Mesenchymal stem cell (in vitro differentiated cells and primary cell): ENCODE results near the gene RUNX1.

Experiments
- DNase-seq: peaks from one replicate; pipeline ENCODE4 v3.0.0-alpha.2; 2013
- H2AFZ ChIP-seq: one replicate; pipeline ENCODE4 v1.6.1; 2013; ENCODE audit warnings: low read depth, mild to moderate bottlenecking, control low read depth, inconsistent platforms, low read length, moderate library complexity
- H2AK5ac ChIP-seq: 2 replicates; pipeline ENCODE4 v1.6.1; 2013; ENCODE audit warnings: low read length, moderate library complexity, mild to moderate bottlenecking, inconsistent platforms; ENCODE audit not compliant: severe bottlenecking
- H2BK120ac ChIP-seq: one replicate; pipeline ENCODE4 v1.6.1; 2013; ENCODE audit warnings: low read depth, mild to moderate bottlenecking, inconsistent platforms, low read length, moderate library complexity
- H2BK12ac ChIP-seq, 2 experiments: one replicate each; pipeline ENCODE4 v1.6.1; 2013; ENCODE audit warnings: inconsistent platforms in 2 of 2, low read length in 2 of 2, mild to moderate bottlenecking in 2 of 2, moderate library complexity in 2 of 2, control low read depth in 1 of 2
- H2BK15ac ChIP-seq: one replicate; pipeline ENCODE4 v1.6.1; 2013; ENCODE audit warnings: mild to moderate bottlenecking, low read depth, inconsistent platforms; ENCODE audit not compliant: poor library complexity, severe bottlenecking
- H2BK5ac ChIP-seq: 2 replicates; pipeline ENCODE4 v1.6.1; 2013; ENCODE audit warnings: low read depth, mild to moderate bottlenecking, low read length, control low read depth, inconsistent platforms; ENCODE audit not compliant: poor library complexity, severe bottlenecking
- H3K14ac ChIP-seq, 2 experiments: one replicate each; pipeline ENCODE4 v1.6.1; 2013; ENCODE audit warnings: inconsistent platforms in 2 of 2, low read length in 2 of 2, control low read depth in 1 of 2, mild to moderate bottlenecking in 1 of 2, moderate library complexity in 1 of 2
- H3K18ac ChIP-seq, 2 experiments: one replicate each; pipeline ENCODE4 v1.6.1; 2013; ENCODE audit warnings: inconsistent platforms in 2 of 2, low read length in 2 of 2, control low read depth in 1 of 2, low read depth in 1 of 2, mild to moderate bottlenecking in 1 of 2
- H3K23ac ChIP-seq, 2 experiments: one replicate each; pipeline ENCODE4 v1.6.1; 2013; ENCODE audit warnings: inconsistent platforms in 2 of 2, low read length in 2 of 2, mild to moderate bottlenecking in 2 of 2, moderate library complexity in 2 of 2, control low read depth in 1 of 2
- H3K27ac ChIP-seq: 2 replicates; pipeline ENCODE4 v1.5.1; 2013; ENCODE audit warnings: mild to moderate bottlenecking, moderate library complexity, low read length, control low read depth, inconsistent platforms; ENCODE audit not compliant: poor library complexity, severe bottlenecking
- H3K27me3 ChIP-seq, 2 experiments: 2 replicates each; pipeline versions ENCODE4 v1.6.1 to v1.7.0; 2013; ENCODE audit warnings: low read length in 2 of 2, mild to moderate bottlenecking in 2 of 2, moderate library complexity in 2 of 2, control low read depth in 1 of 2, inconsistent platforms in 1 of 2; ENCODE audit not compliant: control insufficient read depth in 1 of 2, insufficient read depth in 1 of 2
- H3K36me3 ChIP-seq, 2 experiments: 2 replicates each; pipeline versions ENCODE4 v1.6.1 to v1.7.0; 2013; ENCODE audit warnings: low read length in 2 of 2, control low read depth in 1 of 2, inconsistent platforms in 1 of 2, low read depth in 1 of 2, mild to moderate bottlenecking in 1 of 2; ENCODE audit not compliant: insufficient read depth in 2 of 2, control insufficient read depth in 1 of 2
- H3K4ac ChIP-seq, 2 experiments: one replicate each; pipeline ENCODE4 v1.6.1; 2013; ENCODE audit warnings: inconsistent platforms in 2 of 2, low read length in 2 of 2, mild to moderate bottlenecking in 2 of 2, moderate library complexity in 2 of 2, control low read depth in 1 of 2, low read depth in 1 of 2
- H3K4me1 ChIP-seq: 2 replicates; pipeline ENCODE4 v1.6.1; 2013; ENCODE audit warnings: low read depth, low read length, control low read depth; ENCODE audit not compliant: control insufficient read depth, insufficient read depth
- H3K4me2 ChIP-seq: 2 replicates; pipeline ENCODE4 v1.6.1; 2013; ENCODE audit warnings: low read length, mild to moderate bottlenecking, inconsistent platforms; ENCODE audit not compliant: poor library complexity, severe bottlenecking
- H3K4me3 ChIP-seq, 2 experiments: 2 replicates each; pipeline versions ENCODE4 v1.5.1 to v1.7.0; 2013; ENCODE audit warnings: low read length in 2 of 2, mild to moderate bottlenecking in 2 of 2, control low read depth in 1 of 2, low read depth in 1 of 2; ENCODE audit not compliant: insufficient read depth in 1 of 2
- H3K79me1 ChIP-seq: replicated peaks from 2 replicates; pipeline ENCODE4 v1.6.1; 2013; ENCODE audit warnings: mild to moderate bottlenecking, control low read depth, low read length, inconsistent platforms; ENCODE audit not compliant: poor library complexity, severe bottlenecking
- H3K9ac ChIP-seq: 2 replicates; pipeline ENCODE4 v1.7.0; 2013; ENCODE audit warnings: mild to moderate bottlenecking, low read length, moderate library complexity
- H3K9me3 ChIP-seq: 2 replicates; pipeline ENCODE4 v1.7.0; 2013; ENCODE audit warnings: mild to moderate bottlenecking, low read length; ENCODE audit not compliant: control insufficient read depth
- H4K8ac ChIP-seq: one replicate; pipeline ENCODE4 v1.6.1; 2013; ENCODE audit warnings: inconsistent platforms, mild to moderate bottlenecking, low read length, moderate library complexity
- H4K91ac ChIP-seq: one replicate; pipeline ENCODE4 v1.6.1; 2013; ENCODE audit warnings: mild to moderate bottlenecking, low read length, inconsistent platforms
- WGBS: methylation state at CpG from one replicate; pipeline ENCODE4 v1.1.7; 2013; ENCODE audit warnings: mixed read lengths; 5-methylcytosine and 5-hydroxymethylcytosine counted together

The RUNX1 gene

GRCh38 chr21:34803782-34804370 lies 245.2 kb downstream of the RUNX1 start:
- H3K36me3 ChIP-seq: peaks cover 3 to 87% of the 10 kb centered on the region in 2 experiments
- peaks cover 24% of the 10 kb centered on the region for H3K9me3 ChIP-seq
- H3K79me1 ChIP-seq: peaks cover 17% of the 10 kb centered on the region
- H4K91ac ChIP-seq: no peak overlapping the region
- no peak overlapping the region for H3K4me2 ChIP-seq
- peak overlapping the region; percentile 71 for H2AK5ac ChIP-seq
- WGBS: 100% methylated on average over 1 of the region's 2 CpGs
- H2BK12ac ChIP-seq: no peak overlapping the region
- H3K14ac ChIP-seq: no peak overlapping the region
- no peak overlapping the region for H2BK5ac ChIP-seq
- no peak overlapping the region for H2AFZ ChIP-seq
- no peak overlapping the region for H3K27ac ChIP-seq
- no peak for DNase-seq
- no peak overlapping the region for H2BK120ac ChIP-seq
- H3K23ac ChIP-seq: no peak overlapping the region
- H3K27me3 ChIP-seq: no peaks in the 10 kb centered on the region
- no peak overlapping the region for H3K4me3 ChIP-seq
- H3K18ac ChIP-seq: no peak overlapping the region
- no peak overlapping the region for H3K4ac ChIP-seq
- H4K8ac ChIP-seq: no peak overlapping the region
- H2BK15ac ChIP-seq: no peak overlapping the region
- H3K4me1 ChIP-seq: peaks cover 18% of the 10 kb centered on the region
- no peak overlapping the region for H3K9ac ChIP-seq

- no peak overlapping the region for H2AFZ ChIP-seq
- no peak overlapping the region for H4K91ac ChIP-seq
- no peak overlapping the region for H4K8ac ChIP-seq
- no peaks in the 10 kb centered on the region for H3K27me3 ChIP-seq
- H3K4me1 ChIP-seq: peaks cover 9% of the 10 kb centered on the region
- no peak overlapping the region for H3K4ac ChIP-seq
- peaks cover 3 to 95% of the 10 kb centered on the region in 2 experiments for H3K36me3 ChIP-seq
- peaks cover 20% of the 10 kb centered on the region for H3K79me1 ChIP-seq
- H2BK15ac ChIP-seq: no peak overlapping the region
- H2BK5ac ChIP-seq: no peak overlapping the region
- H3K23ac ChIP-seq: no peak overlapping the region
- H3K4me3 ChIP-seq: no peak overlapping the region
- H2AK5ac ChIP-seq: peak overlapping the region; percentile 74
- no peak overlapping the region for H3K18ac ChIP-seq
- no peak for DNase-seq
- H3K9me3 ChIP-seq: peaks cover 22% of the 10 kb centered on the region
- WGBS: no CpG with 5 or more reads among the region's 1 CpG
- H3K9ac ChIP-seq: peak overlapping the region; percentile 44
- H3K4me2 ChIP-seq: no peak overlapping the region
- H2BK12ac ChIP-seq: no peak overlapping the region
- no peak overlapping the region for H2BK120ac ChIP-seq
- H3K27ac ChIP-seq: no peak overlapping the region
- H3K14ac ChIP-seq: no peak overlapping the region
These were observed 246.8 kb downstream of the RUNX1 start for GRCh38 chr21:34802180-34802899.

- no peak overlapping the region for H4K91ac ChIP-seq
- no peak overlapping the region for H3K4me3 ChIP-seq
- H2AFZ ChIP-seq: no peak overlapping the region
- H2AK5ac ChIP-seq: peak overlapping the region; percentile 23
- H2BK12ac ChIP-seq: no peak overlapping the region
- no peak overlapping the region for H2BK15ac ChIP-seq
- WGBS: 80% methylated on average over 1 of the region's 2 CpGs
- H3K18ac ChIP-seq: no peak overlapping the region
- DNase-seq: no peak
- H3K4me1 ChIP-seq: peaks cover 6% of the 10 kb centered on the region
- H3K4ac ChIP-seq: no peak overlapping the region
- no peak overlapping the region for H3K14ac ChIP-seq
- peak overlapping the region; percentile 52 for H3K27ac ChIP-seq
- no peak overlapping the region for H3K23ac ChIP-seq
- H3K4me2 ChIP-seq: no peak overlapping the region
- peak overlapping the region; percentile 44 for H3K9ac ChIP-seq
- H3K27me3 ChIP-seq: no peaks in the 10 kb centered on the region
- H3K36me3 ChIP-seq: peaks cover 3 to 95% of the 10 kb centered on the region in 2 experiments
- H4K8ac ChIP-seq: no peak overlapping the region
- peaks cover 15% of the 10 kb centered on the region for H3K9me3 ChIP-seq
- H2BK120ac ChIP-seq: no peak overlapping the region
- peaks cover 20% of the 10 kb centered on the region for H3K79me1 ChIP-seq
- H2BK5ac ChIP-seq: no peak overlapping the region
These were observed 247.5 kb downstream of the RUNX1 start for GRCh38 chr21:34801519-34802132.

- Histone ChIP-seq H3K18ac (no peak overlapping the region), H3K79me1 (peaks cover 22% of the 10 kb centered on the region), H2BK5ac (no peak overlapping the region), H2AK5ac (no peak overlapping the region), H3K27me3 (no peaks in the 10 kb centered on the region), H3K23ac (no peak overlapping the region), H3K36me3 (peaks cover 6 to 95% of the 10 kb centered on the region in 2 experiments), H2BK15ac (no peak overlapping the region), H4K8ac (no peak overlapping the region), H3K27ac (peak overlapping the region; percentile 81), H3K4ac (no peak overlapping the region), H2AFZ (no peak overlapping the region), H3K4me2 (no peak overlapping the region), H3K9ac (peak overlapping the region; percentile 44), H3K14ac (no peak overlapping the region), H4K91ac (no peak overlapping the region), H3K4me1 (peaks cover 6% of the 10 kb centered on the region), H3K9me3 (peaks cover 8% of the 10 kb centered on the region), H2BK12ac (no peak overlapping the region), H3K4me3 (no peak overlapping the region), H2BK120ac (no peak overlapping the region)
- DNase-seq: no peak
- WGBS: 98% methylated on average over 3 of the region's 7 CpGs
These were observed 248.1 kb downstream of the RUNX1 start for GRCh38 chr21:34800797-34801518.
